Endothelial cell (in vitro differentiated cells): ENCODE results near the gene COG8. TPM values are rescaled to one million over a fixed set of nuclear protein-coding genes. Genes with fewer than 3 reads are reported as not detected.

ENCODE experiments used
- DNase-seq: peaks from one replicate; pipeline ENCODE4 v3.0.0; 2021; ENCODE audit warnings: low spot score
- H3K27ac Mint-ChIP-seq: one replicate; pipeline ENCODE4 v1.8.0; 2021; ENCODE audit warnings: mixed read lengths, inconsistent platforms; ENCODE audit not compliant: unreplicated experiment
- H3K27me3 Mint-ChIP-seq: one replicate; pipeline ENCODE4 v1.8.0; 2021; ENCODE audit warnings: mild to moderate bottlenecking, moderate library complexity, mixed read lengths, inconsistent platforms; ENCODE audit not compliant: unreplicated experiment
- H3K36me3 Mint-ChIP-seq: one replicate; pipeline ENCODE4 v1.8.0; 2021; ENCODE audit warnings: mild to moderate bottlenecking, low read depth, mixed read lengths, inconsistent platforms; ENCODE audit not compliant: unreplicated experiment
- H3K4me1 Mint-ChIP-seq: one replicate; pipeline ENCODE4 v1.8.0; 2021; ENCODE audit warnings: mild to moderate bottlenecking, mixed read lengths, inconsistent platforms; ENCODE audit not compliant: unreplicated experiment
- H3K4me3 Mint-ChIP-seq: one replicate; pipeline ENCODE4 v1.8.0; 2021; ENCODE audit warnings: mild to moderate bottlenecking, mixed read lengths, inconsistent platforms; ENCODE audit not compliant: unreplicated experiment
- H3K9me3 Mint-ChIP-seq: one replicate; pipeline ENCODE4 v1.8.0; 2021; ENCODE audit warnings: mixed read lengths, inconsistent platforms; ENCODE audit not compliant: unreplicated experiment
- total RNA-seq: library from RNA; stranded (reverse); fragmentation: NEBNext Ultra II Directional; extraction: Animal tissue kit (Norgen Biotek cat#: 25700); gene quantifications from one replicate; pipeline ENCODE4 v1.2.1, GENCODE V29; 2021; ENCODE audit not compliant: unreplicated experiment
- TF ChIP-seq, protein P1 (sequence below): fragments of 200-600 bp; sonication (generic); IDR thresholded peaks from one replicate; pipeline ENCODE4 v1.5.0; 2021; ENCODE audit warnings: antibody characterized with exemption; ENCODE audit not compliant: unreplicated experiment

The COG8 gene
- total RNA-seq, 1 donor from 2014 or later, result 33.1 TPM

DNA sequence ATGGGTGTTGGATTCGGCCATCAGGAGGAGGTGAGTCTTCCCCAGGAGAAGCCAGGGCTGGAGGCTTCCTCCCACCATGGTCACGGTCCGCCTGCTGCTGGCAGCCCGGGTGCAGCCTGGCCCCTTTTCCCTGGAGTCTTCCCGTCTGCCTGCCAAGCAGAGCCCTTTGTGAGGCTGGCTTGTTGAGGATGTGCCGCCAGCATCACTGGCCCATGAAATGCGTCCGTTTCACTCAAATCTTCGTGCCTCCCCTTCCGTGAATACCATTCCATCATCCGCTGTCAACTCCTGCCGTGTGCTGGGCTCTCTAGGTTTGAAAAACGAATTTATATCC, 18.7 kb downstream of the COG8 start:
- peak overlapping the region; percentile 36 for H3K27ac Mint-ChIP-seq
- peaks cover 14% of the 10 kb centered on the region for H3K27me3 Mint-ChIP-seq
- no peaks in the 10 kb centered on the region for H3K9me3 Mint-ChIP-seq
- no peaks in the 10 kb centered on the region for H3K4me1 Mint-ChIP-seq
- H3K4me3 Mint-ChIP-seq, result peak overlapping the region; percentile 59
- TF ChIP-seq, protein P1, sequence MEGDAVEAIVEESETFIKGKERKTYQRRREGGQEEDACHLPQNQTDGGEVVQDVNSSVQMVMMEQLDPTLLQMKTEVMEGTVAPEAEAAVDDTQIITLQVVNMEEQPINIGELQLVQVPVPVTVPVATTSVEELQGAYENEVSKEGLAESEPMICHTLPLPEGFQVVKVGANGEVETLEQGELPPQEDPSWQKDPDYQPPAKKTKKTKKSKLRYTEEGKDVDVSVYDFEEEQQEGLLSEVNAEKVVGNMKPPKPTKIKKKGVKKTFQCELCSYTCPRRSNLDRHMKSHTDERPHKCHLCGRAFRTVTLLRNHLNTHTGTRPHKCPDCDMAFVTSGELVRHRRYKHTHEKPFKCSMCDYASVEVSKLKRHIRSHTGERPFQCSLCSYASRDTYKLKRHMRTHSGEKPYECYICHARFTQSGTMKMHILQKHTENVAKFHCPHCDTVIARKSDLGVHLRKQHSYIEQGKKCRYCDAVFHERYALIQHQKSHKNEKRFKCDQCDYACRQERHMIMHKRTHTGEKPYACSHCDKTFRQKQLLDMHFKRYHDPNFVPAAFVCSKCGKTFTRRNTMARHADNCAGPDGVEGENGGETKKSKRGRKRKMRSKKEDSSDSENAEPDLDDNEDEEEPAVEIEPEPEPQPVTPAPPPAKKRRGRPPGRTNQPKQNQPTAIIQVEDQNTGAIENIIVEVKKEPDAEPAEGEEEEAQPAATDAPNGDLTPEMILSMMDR, result no peak
- H3K36me3 Mint-ChIP-seq, result peaks cover 48% of the 10 kb centered on the region
- DNase-seq, result no peak

DNA sequence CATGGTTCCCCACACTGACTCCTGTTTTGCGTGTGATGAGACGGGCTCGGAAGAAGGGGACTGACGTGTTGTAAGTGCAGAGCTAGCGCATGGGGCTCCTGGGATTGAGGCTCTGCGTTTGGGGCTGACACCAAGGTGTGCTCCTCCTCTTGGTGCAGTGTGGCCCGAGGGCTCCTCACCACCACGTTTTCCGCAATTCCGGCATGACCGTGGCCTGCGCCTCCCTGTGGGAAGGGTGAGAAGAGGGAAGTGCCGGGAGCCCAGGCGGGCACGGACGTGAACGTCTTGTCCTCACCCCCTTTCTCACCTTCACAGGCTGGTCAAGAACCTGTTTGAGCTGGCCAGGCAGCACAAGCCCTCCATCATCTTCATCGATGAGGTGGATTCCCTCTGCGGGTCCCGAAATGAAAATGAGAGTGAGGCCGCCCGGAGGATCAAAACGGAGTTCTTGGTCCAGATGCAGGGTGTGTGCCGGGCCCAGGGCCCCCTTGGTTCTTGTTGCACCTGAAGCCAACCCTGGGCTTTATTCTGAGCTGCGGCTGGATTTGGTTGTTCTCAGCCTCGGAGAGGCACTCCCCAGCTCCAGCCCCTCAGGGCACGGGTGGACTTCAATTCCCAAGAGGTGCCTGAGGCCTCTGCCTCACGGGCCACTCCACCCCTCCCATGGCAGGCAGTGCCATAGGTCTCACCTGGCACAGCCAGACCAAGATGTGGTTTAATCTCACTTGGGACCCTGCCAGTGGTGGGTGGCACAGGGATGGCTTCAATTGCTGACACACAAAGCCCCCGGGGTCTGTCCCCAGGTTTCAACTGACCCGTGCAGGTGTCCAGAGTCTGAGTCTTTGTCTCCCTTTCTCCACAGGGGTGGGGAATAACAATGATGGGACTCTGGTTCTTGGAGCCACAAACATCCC, 19.3 kb downstream of the COG8 start:
- TF ChIP-seq, protein P1, result no peak
- Mint-ChIP-seq H3K4me3 (peak overlapping the region; percentile 28), H3K9me3 (no peaks in the 10 kb centered on the region), H3K27ac (peak overlapping the region; percentile 34), H3K4me1 (no peaks in the 10 kb centered on the region), H3K36me3 (peaks cover 46% of the 10 kb centered on the region), H3K27me3 (peaks cover 14% of the 10 kb centered on the region)
- no peak for DNase-seq

DNA sequence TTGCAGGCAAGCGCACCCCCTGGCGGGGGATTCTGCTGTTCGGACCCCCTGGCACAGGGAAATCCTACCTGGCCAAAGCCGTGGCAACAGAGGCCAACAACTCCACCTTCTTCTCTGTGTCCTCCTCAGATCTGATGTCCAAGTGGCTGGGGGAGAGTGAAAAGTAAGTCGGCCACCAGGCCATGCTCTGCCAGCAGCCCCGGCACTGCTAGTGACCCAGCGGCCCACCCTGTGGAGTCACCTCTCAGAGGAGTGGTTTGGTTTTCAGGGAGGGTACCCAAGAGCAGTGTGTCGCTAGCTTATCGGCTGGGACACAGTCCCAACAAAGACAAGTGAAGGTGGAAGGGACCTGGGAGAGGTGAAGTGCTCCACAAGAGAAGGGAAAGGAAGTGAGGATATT, 20.0 kb downstream of the COG8 start:
- Mint-ChIP-seq H3K27me3 (peaks cover 13% of the 10 kb centered on the region), H3K4me3 (peak overlapping the region; percentile 28), H3K4me1 (no peaks in the 10 kb centered on the region), H3K27ac (peak overlapping the region; percentile 34), H3K36me3 (peaks cover 39% of the 10 kb centered on the region), H3K9me3 (no peaks in the 10 kb centered on the region)
- DNase-seq, result no peak
- TF ChIP-seq, protein P1, result no peak

DNA sequence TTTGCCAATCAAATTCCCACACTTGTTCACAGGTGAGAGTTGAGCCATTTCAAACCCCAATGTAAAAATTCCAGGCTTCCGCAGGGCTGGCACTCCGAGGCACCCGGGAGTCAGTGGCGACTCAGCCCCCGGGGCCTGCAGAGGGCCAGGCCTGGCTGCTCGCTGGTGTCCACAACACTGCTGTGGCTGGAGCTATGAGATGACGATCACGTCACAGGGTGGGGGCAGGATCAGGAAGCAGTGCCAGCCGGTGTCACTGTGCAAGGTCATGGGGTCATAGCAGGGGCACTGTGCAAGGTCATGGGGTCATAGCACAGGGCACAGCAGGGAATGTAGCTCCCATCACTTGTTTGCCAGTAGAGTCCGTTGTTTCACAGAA, 20.5 kb downstream of the COG8 start:
- DNase-seq, result no peak
- TF ChIP-seq, protein P1, result no peak
- Mint-ChIP-seq H3K27me3 (peaks cover 13% of the 10 kb centered on the region), H3K4me3 (no peak overlapping the region), H3K9me3 (no peaks in the 10 kb centered on the region), H3K36me3 (peaks cover 38% of the 10 kb centered on the region), H3K27ac (no peak overlapping the region), H3K4me1 (no peaks in the 10 kb centered on the region)

DNA sequence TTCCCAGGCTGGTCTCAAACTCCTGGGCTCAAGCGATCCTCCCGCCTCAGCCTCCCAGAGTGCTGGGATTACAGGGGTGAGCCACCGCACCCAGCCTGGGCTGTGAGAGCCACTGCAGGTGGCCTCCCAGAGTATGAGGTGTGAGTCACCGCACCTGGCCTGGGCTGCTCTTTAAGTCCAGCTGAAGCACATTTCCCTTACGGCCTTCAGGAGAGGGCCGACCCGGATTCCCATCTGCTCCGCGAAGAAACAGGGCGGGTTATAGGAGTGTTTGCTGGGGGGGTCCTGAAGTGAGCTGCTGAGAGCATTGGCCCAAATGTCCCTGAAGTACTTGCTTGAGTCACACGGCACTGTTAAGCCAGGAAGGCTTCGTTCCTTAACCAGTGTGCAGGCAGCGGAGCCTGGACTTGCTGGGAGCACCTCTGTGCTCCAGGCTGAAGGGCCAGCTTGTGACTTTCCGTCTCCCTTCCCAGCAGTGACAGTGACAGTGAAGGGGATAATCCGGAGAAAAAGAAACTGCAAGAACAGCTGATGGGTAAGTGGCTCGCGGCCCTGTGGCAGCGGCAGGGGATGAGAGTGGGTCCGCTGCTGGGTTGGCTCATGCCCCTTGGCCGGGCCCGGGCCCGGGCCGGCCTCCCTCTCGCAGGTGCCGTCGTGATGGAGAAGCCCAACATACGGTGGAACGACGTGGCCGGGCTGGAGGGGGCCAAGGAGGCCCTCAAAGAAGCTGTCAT, 21.0 kb downstream of the COG8 start:
- H3K9me3 Mint-ChIP-seq, result no peaks in the 10 kb centered on the region
- H3K4me3 Mint-ChIP-seq, result no peak overlapping the region
- DNase-seq, result no peak
- no peak overlapping the region for H3K27ac Mint-ChIP-seq
- TF ChIP-seq, protein P1, result no peak
- H3K36me3 Mint-ChIP-seq, result peaks cover 38% of the 10 kb centered on the region
- H3K4me1 Mint-ChIP-seq, result no peaks in the 10 kb centered on the region
- H3K27me3 Mint-ChIP-seq, result peaks cover 15% of the 10 kb centered on the region
